ENCODE data around the gene CARTPT.
A peak's percentile ranks its signal among the peaks of the same experiment; 100 is the strongest.

The CARTPT gene

DNA sequence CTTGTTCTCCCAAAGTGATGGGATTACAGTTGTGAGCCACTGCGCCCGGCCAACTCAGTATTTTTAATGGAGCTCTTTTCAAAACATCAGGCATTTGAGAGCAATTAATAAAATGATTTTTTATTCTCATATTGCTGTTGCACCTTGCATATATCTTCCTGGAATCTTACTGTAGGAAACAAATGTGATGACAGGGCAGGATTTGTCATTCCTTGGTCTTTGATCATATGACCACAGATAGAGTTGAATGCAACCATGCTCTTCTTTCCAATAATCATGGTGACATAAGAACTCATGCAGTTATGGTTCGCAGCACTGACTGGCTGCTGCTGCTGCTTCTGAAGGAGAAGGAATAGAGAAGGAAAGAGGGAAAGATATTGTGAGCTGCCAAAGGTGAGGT, 28.1 kb downstream of the CARTPT start:
- Histone ChIP-seq H3K27me3 (ENCODE audit: insufficient read depth, low read depth, severe bottlenecking) (no peaks in the 10 kb centered on the region), H3K27ac (no peak overlapping the region), H3K9me3 (ENCODE audit: severe bottlenecking) (no peaks in the 10 kb centered on the region), H3K4me3 (ENCODE audit: low read depth, low read length) (no peak overlapping the region), H3K36me3 (no peaks in the 10 kb centered on the region)
- no peak for DNase-seq
- TF ChIP-seq, protein P1, sequence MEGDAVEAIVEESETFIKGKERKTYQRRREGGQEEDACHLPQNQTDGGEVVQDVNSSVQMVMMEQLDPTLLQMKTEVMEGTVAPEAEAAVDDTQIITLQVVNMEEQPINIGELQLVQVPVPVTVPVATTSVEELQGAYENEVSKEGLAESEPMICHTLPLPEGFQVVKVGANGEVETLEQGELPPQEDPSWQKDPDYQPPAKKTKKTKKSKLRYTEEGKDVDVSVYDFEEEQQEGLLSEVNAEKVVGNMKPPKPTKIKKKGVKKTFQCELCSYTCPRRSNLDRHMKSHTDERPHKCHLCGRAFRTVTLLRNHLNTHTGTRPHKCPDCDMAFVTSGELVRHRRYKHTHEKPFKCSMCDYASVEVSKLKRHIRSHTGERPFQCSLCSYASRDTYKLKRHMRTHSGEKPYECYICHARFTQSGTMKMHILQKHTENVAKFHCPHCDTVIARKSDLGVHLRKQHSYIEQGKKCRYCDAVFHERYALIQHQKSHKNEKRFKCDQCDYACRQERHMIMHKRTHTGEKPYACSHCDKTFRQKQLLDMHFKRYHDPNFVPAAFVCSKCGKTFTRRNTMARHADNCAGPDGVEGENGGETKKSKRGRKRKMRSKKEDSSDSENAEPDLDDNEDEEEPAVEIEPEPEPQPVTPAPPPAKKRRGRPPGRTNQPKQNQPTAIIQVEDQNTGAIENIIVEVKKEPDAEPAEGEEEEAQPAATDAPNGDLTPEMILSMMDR (IDR thresholded peaks at IDR 0.05; ENCODE audit: low read depth, low read length), result no peak

DNA sequence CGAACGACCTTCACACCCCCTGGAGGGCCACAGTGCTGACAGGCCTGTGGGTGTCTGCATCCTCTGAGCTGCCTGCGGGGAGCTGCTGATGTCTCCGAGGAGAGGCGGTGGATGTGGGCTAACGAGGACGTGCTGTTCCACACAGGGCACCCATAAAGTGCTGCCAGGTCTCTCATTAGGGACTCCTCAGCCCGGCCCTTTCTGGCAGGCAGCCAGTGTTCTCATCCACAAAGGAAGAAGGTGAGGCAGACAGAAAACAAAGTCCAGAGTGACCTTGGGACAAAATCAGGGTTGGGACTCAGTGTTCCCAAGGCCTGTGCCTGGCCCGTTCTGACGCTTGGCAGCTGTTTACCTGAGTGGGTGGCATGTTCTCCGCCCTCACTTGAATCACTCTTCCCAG, 29.3 kb downstream of the CARTPT start:
- no peak for DNase-seq
- Histone ChIP-seq H3K4me3 (ENCODE audit: low read depth, low read length) (no peak overlapping the region), H3K36me3 (no peaks in the 10 kb centered on the region), H3K9me3 (ENCODE audit: severe bottlenecking) (no peaks in the 10 kb centered on the region), H3K27ac (no peak overlapping the region), H3K27me3 (ENCODE audit: insufficient read depth, low read depth, severe bottlenecking) (no peaks in the 10 kb centered on the region)
- TF ChIP-seq, protein P1 (IDR thresholded peaks at IDR 0.05; ENCODE audit: low read depth, low read length), result no peak

DNA sequence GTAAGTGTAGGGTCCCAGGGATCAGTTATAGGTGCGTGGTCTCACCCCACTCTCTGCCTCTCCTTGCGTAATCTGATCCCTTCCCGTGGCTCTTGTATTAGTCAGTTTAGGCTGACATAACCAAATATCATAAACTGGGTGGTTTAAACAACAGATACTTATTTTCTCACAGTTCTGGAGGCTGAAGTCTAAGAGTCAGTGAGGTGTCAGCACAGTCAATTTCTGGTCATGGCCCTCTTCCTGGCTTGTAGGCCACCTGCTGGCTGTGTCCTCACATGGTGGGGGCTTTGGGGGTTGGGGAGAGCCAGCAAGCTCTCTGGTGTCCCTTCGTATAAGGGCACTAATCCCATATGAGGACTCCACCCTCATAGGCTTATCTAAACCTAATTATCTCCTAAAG, 32.3 kb downstream of the CARTPT start:
- H3K27me3 ChIP-seq (ENCODE audit: insufficient read depth, low read depth, severe bottlenecking), result no peaks in the 10 kb centered on the region
- no peak overlapping the region for H3K27ac ChIP-seq
- H3K9me3 ChIP-seq (ENCODE audit: severe bottlenecking), result no peaks in the 10 kb centered on the region
- TF ChIP-seq, protein P1 (IDR thresholded peaks at IDR 0.05; ENCODE audit: low read depth, low read length), result peak; percentile 46; the same call in 1 of the 2 replicates
- no peaks in the 10 kb centered on the region for H3K36me3 ChIP-seq
- no peak overlapping the region for H3K4me3 ChIP-seq (ENCODE audit: low read depth, low read length)
- peak; percentile 47 for DNase-seq

DNA sequence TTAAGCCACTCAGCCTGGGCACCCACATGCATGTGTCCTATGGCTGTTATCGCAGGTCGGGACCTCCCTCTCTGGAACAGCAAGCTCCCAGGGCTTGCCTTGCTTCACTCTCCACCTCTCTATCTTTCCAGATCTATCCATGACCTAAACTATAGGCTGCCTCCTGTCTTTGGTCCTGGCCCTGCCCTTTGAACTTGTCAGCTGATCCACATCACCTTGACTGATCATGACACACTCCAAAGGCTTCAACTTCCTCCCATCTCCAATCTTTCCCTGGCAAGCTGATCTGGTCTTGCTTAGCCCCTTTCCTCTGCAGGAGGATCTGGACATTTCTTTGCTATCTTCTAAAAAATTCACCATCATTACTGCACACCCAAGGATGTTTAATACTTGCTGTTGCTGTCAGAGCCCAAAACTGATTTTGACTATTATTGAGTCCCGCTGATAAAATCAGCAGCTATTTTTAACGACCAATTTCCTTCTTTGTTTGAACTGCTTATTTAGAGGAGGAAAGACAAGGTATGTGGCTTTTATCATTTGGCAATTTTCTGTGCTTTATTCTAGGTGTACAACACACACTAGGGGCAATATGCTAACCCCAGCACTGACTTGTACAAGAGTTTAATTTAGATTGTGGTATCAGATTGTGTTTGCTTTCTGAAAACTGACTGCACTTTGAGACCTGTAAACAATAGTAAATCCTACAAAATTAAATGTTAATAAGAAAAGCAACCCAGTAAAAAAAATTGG, 33.5 kb downstream of the CARTPT start:
- no peak for DNase-seq
- Histone ChIP-seq H3K4me3 (ENCODE audit: low read depth, low read length) (no peak overlapping the region), H3K27me3 (ENCODE audit: insufficient read depth, low read depth, severe bottlenecking) (no peaks in the 10 kb centered on the region), H3K36me3 (no peaks in the 10 kb centered on the region), H3K9me3 (ENCODE audit: severe bottlenecking) (no peaks in the 10 kb centered on the region), H3K27ac (no peak overlapping the region)
- TF ChIP-seq, protein P1 (IDR thresholded peaks at IDR 0.05; ENCODE audit: low read depth, low read length), result no peak

DNA sequence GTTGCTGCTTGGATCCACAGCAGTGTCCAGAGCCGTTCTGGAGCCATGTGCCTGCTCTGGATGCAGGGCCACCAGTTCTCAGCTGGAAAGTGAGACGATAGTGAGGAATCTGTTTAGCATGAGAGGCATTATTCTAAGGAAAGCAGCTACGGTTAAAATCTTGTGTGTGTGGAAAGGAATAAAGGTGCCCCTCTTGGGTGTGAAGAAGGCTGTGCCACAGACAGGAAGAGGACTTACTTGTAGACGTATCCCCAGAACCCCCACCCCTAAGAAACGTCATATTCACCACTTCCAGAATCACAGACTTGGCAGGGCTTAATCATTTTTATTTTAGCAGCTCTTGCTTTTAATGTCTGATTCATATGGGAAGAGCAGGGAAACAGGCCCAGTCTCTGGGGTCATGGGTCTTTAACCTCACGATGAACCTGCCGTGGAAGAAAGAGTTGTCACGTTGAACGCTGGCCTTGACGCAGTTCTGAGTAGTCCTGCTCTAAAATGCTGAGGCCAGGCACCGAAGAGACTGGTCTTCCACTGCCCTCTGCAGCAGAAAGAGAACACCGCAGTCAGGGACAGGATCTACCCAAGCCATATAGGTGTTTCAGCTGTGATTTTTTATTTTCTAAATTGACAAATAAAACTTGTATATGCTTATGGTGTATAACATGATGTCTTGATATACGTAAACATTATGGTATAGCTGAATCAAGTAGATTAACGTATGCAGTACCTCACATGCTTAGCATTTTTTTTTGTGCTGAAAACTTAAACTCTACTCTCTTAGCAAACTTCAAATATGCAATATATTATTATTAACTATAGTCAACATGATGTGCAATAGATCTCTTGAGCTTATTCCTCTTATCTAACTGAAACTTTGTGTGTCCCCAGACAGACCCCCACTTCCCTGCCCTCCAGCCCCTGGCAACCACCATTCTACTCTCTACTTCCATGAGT, 38.8 kb downstream of the CARTPT start:
- Histone ChIP-seq H3K27ac (no peak overlapping the region), H3K27me3 (ENCODE audit: insufficient read depth, low read depth, severe bottlenecking) (no peaks in the 10 kb centered on the region), H3K4me3 (ENCODE audit: low read depth, low read length) (peak overlapping the region; percentile 9; the same call in 1 of the 2 replicates), H3K9me3 (ENCODE audit: severe bottlenecking) (no peaks in the 10 kb centered on the region), H3K36me3 (no peaks in the 10 kb centered on the region)
- TF ChIP-seq, protein P1 (IDR thresholded peaks at IDR 0.05; ENCODE audit: low read depth, low read length), result peak; percentile 86
- peak; percentile 75 for DNase-seq

Measured in WERI-Rb-1 (cell line).